Measurements from ENCODE around the gene ALDH1A2.

ALDH1A2 gene

DNA sequence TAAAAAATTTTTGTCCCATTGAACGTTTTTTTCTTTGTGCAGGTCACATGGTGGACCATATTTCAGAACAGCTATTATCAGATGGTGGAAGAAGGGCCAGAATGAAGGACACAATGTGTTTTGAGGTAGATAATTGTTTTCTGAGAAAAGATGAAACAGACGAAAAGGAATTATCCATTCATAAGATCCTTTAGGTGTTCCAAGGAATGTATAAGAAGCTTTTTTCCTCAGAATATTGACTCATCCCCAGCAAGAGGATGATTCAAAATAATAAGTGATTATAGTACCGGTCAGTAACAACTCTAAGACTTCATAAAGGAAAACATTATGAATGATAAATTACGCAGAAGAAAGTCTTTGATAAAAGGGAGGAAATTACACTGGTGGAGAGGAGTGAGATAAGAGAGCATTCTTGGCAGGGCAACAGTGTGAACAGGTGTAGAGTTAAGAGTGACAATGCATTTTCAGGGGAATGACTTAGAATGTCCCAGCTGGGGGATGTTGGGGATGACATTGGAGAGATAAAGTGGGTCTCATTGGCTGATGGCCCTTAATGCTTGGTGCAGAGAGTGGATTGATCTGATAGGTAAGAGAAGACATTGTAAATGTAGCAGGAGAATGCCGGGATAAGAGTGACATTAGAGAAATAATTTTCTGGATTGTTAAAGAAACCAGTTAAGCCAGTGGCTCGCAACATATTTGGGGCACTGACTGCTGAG, 45.6 kb upstream of the ALDH1A2 start:
- no peak overlapping the region for H3K9ac ChIP-seq
- H3K4me2 ChIP-seq: no peak overlapping the region
- no peaks in the 10 kb centered on the region for H3K79me2 ChIP-seq (ENCODE audit: insufficient read depth, low read depth)
- TF ChIP-seq CTCF (conservative IDR thresholded peaks at IDR 0.05; ENCODE audit: low read depth, low read length): no peak
- H4K20me1 ChIP-seq (ENCODE audit: insufficient read depth): no peaks in the 10 kb centered on the region
- no peaks in the 10 kb centered on the region for H3K27me3 ChIP-seq (ENCODE audit: insufficient read depth, low read depth)
- no peaks in the 10 kb centered on the region for H3K36me3 ChIP-seq (ENCODE audit: insufficient read depth)
- no peak overlapping the region for H2AFZ ChIP-seq (ENCODE audit: low read depth)
- H3K4me1 ChIP-seq (ENCODE audit: low read depth, poor library complexity, severe bottlenecking): no peaks in the 10 kb centered on the region
- H3K4me3 ChIP-seq (IDR thresholded peaks at IDR 0.05; ENCODE audit: insufficient read depth, low read depth, low read length): no peak overlapping the region
- no peak overlapping the region for H3K27ac ChIP-seq

DNA sequence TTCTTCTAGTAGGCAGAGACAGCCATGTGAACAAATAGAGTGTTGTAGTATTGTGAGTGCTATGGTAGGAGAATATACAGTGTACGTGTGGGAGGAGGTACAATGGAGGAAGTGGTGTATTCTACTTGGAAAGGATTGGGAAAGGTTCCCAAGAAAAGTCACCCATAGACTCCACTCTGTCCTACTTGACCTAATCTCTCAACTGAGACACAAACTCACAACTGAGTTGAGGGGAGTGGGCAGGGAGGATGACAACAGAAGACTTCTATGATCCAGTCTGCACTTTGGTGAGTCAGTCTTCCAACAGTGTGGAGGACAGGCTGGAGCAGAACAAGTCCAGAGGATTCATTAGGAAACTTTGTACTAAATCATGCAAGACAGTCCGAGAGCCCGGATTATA, 43.9 kb upstream of the ALDH1A2 start:
- no peaks in the 10 kb centered on the region for H3K36me3 ChIP-seq (ENCODE audit: insufficient read depth)
- no peak overlapping the region for H3K9ac ChIP-seq
- H4K20me1 ChIP-seq (ENCODE audit: insufficient read depth): no peaks in the 10 kb centered on the region
- no peaks in the 10 kb centered on the region for H3K79me2 ChIP-seq (ENCODE audit: insufficient read depth, low read depth)
- no peak overlapping the region for H2AFZ ChIP-seq (ENCODE audit: low read depth)
- no peak overlapping the region for H3K27ac ChIP-seq
- no peak overlapping the region for H3K4me3 ChIP-seq (IDR thresholded peaks at IDR 0.05; ENCODE audit: insufficient read depth, low read depth, low read length)
- H3K27me3 ChIP-seq (ENCODE audit: insufficient read depth, low read depth): no peaks in the 10 kb centered on the region
- no peak overlapping the region for H3K4me2 ChIP-seq
- H3K4me1 ChIP-seq (ENCODE audit: low read depth, poor library complexity, severe bottlenecking): no peaks in the 10 kb centered on the region
- TF ChIP-seq CTCF (conservative IDR thresholded peaks at IDR 0.05; ENCODE audit: low read depth, low read length): no peak

DNA sequence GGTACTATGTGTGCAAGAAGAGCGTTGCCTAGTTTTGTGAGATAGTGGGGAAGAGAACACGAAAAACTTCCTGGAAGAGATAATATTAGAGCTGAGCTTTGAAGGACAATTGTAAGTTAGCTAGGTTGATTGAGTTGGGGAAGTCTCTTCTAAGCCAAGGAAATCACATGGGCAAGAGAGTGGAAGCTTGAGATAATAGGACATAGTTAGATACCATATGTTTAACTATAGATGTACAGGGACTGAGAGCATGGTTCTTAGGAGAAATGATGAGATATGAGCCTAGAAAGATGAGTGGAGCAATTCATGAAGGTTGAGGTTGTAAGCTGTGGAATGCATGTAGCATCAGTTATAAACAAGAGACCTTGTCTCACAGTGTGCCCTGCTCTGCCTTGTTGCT, 42.6 kb upstream of the ALDH1A2 start:
- Histone ChIP-seq H3K9ac (no peak overlapping the region), H3K79me2 (ENCODE audit: insufficient read depth, low read depth) (no peaks in the 10 kb centered on the region), H3K4me3 (IDR thresholded peaks at IDR 0.05; ENCODE audit: insufficient read depth, low read depth, low read length) (no peak overlapping the region), H3K4me1 (ENCODE audit: low read depth, poor library complexity, severe bottlenecking) (no peaks in the 10 kb centered on the region), H3K27me3 (ENCODE audit: insufficient read depth, low read depth) (no peaks in the 10 kb centered on the region), H3K36me3 (ENCODE audit: insufficient read depth) (no peaks in the 10 kb centered on the region), H4K20me1 (ENCODE audit: insufficient read depth) (no peaks in the 10 kb centered on the region), H3K4me2 (no peak overlapping the region), H2AFZ (ENCODE audit: low read depth) (no peak overlapping the region), H3K27ac (no peak overlapping the region)
- TF ChIP-seq CTCF (conservative IDR thresholded peaks at IDR 0.05; ENCODE audit: low read depth, low read length): no peak

- H2AFZ ChIP-seq (ENCODE audit: low read depth): no peak overlapping the region
- H3K27me3 ChIP-seq (ENCODE audit: insufficient read depth, low read depth): no peaks in the 10 kb centered on the region
Observed at GRCh38 chr15:58103482-58103881, 38.0 kb upstream of the ALDH1A2 start.

More at GRCh38 chr15:58103482-58103881, 38.0 kb upstream of the ALDH1A2 start:
- no peaks in the 10 kb centered on the region for H3K79me2 ChIP-seq (ENCODE audit: insufficient read depth, low read depth)
- H3K36me3 ChIP-seq (ENCODE audit: insufficient read depth): no peaks in the 10 kb centered on the region
- no peak overlapping the region for H3K27ac ChIP-seq
- H4K20me1 ChIP-seq (ENCODE audit: insufficient read depth): no peaks in the 10 kb centered on the region
- H3K4me1 ChIP-seq (ENCODE audit: low read depth, poor library complexity, severe bottlenecking): no peaks in the 10 kb centered on the region
- no peak overlapping the region for H3K9ac ChIP-seq
- TF ChIP-seq CTCF (conservative IDR thresholded peaks at IDR 0.05; ENCODE audit: low read depth, low read length): no peak
- no peak overlapping the region for H3K4me2 ChIP-seq
- no peak overlapping the region for H3K4me3 ChIP-seq (IDR thresholded peaks at IDR 0.05; ENCODE audit: insufficient read depth, low read depth, low read length)
